GM18520 (cell line): Measurements from ENCODE around the gene UBTD2.

ENCODE experiments used
- ATAC-seq: cut with Tn5 transposase; IDR thresholded peaks from one replicate; pipeline ENCODE4 v1.9.1; 2021; ENCODE audit not compliant: unreplicated experiment

The UBTD2 gene

GRCh38 chr5:172172912-172173563 is 110.5 kb downstream of the UBTD2 start:
- ATAC-seq = no peak

- ATAC-seq = no peak
These were observed 112.4 kb downstream of the UBTD2 start for GRCh38 chr5:172171118-172171517.

- ATAC-seq = no peak
These were observed 113.3 kb downstream of the UBTD2 start for GRCh38 chr5:172170251-172170701.

GRCh38 chr5:172169216-172169615 is 114.3 kb downstream of the UBTD2 start:
- no peak for ATAC-seq

- ATAC-seq = no peak
These were observed 115.3 kb downstream of the UBTD2 start for GRCh38 chr5:172168311-172168710.

GRCh38 chr5:172167895-172168294 is 115.7 kb downstream of the UBTD2 start:
- ATAC-seq = no peak

- ATAC-seq = no peak
These were observed 117.3 kb downstream of the UBTD2 start for GRCh38 chr5:172166030-172166826.

GRCh38 chr5:172165465-172165864 is 118.1 kb downstream of the UBTD2 start:
- ATAC-seq = peak; percentile 50

- no peak for ATAC-seq
These were observed 118.8 kb downstream of the UBTD2 start for GRCh38 chr5:172164769-172165212.

- no peak for ATAC-seq
These were observed 120.2 kb downstream of the UBTD2 start for GRCh38 chr5:172163346-172163745.

GRCh38 chr5:172162987-172163343 is 120.6 kb downstream of the UBTD2 start:
- ATAC-seq = no peak

- ATAC-seq = no peak
These were observed 121.1 kb downstream of the UBTD2 start for GRCh38 chr5:172162323-172162986.

- ATAC-seq = no peak
These were observed 123.1 kb downstream of the UBTD2 start for GRCh38 chr5:172160506-172160905.
